WTC11 (cell line): ENCODE results near the gene INPP5A.

Experiments
- ARID4B ChIP-seq: sonication (generic); formaldehyde crosslinking; IDR thresholded peaks from 2 replicates; pipeline ENCODE4 v1.8.0; 2023; ENCODE audit warnings: missing genetic modification reagents, mild to moderate bottlenecking, borderline replicate concordance
- ATF2 ChIP-seq: sonication (generic); formaldehyde crosslinking; IDR thresholded peaks from 2 replicates; pipeline ENCODE4 v1.8.1; 2022; ENCODE audit warnings: low read depth, missing genetic modification reagents, borderline replicate concordance
- EMX1 ChIP-seq: fragments of 250-450 bp; sonication (Bioruptor Pico); IDR thresholded peaks from 2 replicates; pipeline ENCODE4 v1.8.0; 2021; ENCODE audit warnings: mild to moderate bottlenecking
- GABPB1 ChIP-seq: sonication (generic); formaldehyde crosslinking; IDR thresholded peaks from 2 replicates; pipeline ENCODE4 v1.8.1; 2023; ENCODE audit warnings: mild to moderate bottlenecking, missing genetic modification reagents
- IRF2 ChIP-seq: sonication (generic); formaldehyde crosslinking; IDR thresholded peaks from 2 replicates; pipeline ENCODE4 v1.8.0; 2022; ENCODE audit warnings: low read depth, missing genetic modification reagents, borderline replicate concordance
- JUN ChIP-seq: sonication (generic); formaldehyde crosslinking; IDR thresholded peaks from 2 replicates; pipeline ENCODE4 v1.8.0; 2023; ENCODE audit warnings: mild to moderate bottlenecking, missing genetic modification reagents
- KAT7 ChIP-seq: sonication (generic); formaldehyde crosslinking; IDR thresholded peaks from 2 replicates; pipeline ENCODE4 v1.8.1; 2023; ENCODE audit warnings: missing genetic modification reagents, mild to moderate bottlenecking, borderline replicate concordance
- NR2C2 ChIP-seq: sonication (generic); formaldehyde crosslinking; IDR thresholded peaks from 2 replicates; pipeline ENCODE4 v1.8.0; 2022; ENCODE audit warnings: mild to moderate bottlenecking, missing genetic modification reagents
- PRDM15 ChIP-seq: sonication (generic); formaldehyde crosslinking; IDR thresholded peaks from 2 replicates; pipeline ENCODE4 v1.8.0; 2022; ENCODE audit warnings: missing genetic modification reagents
- TEAD1 ChIP-seq: sonication (generic); formaldehyde crosslinking; IDR thresholded peaks from 2 replicates; pipeline ENCODE4 v1.8.0; 2022; ENCODE audit warnings: mild to moderate bottlenecking, missing genetic modification reagents
- TEAD4 ChIP-seq: sonication (generic); formaldehyde crosslinking; IDR thresholded peaks from 2 replicates; pipeline ENCODE4 v1.8.0; 2022; ENCODE audit warnings: mild to moderate bottlenecking, missing genetic modification reagents
- USF2 ChIP-seq: sonication (generic); formaldehyde crosslinking; IDR thresholded peaks from 2 replicates; pipeline ENCODE4 v1.8.1; 2023; ENCODE audit warnings: mild to moderate bottlenecking, missing genetic modification reagents, moderate library complexity
- ZBTB43 ChIP-seq: sonication (generic); formaldehyde crosslinking; IDR thresholded peaks from 2 replicates; pipeline ENCODE4 v1.8.1; 2023; ENCODE audit warnings: mild to moderate bottlenecking, missing genetic modification reagents
- ZNF512 ChIP-seq: sonication (generic); formaldehyde crosslinking; IDR thresholded peaks from 2 replicates; pipeline ENCODE4 v1.8.1; 2022; ENCODE audit warnings: missing genetic modification reagents, borderline replicate concordance

- TF ChIP-seq ZNF512 (CRISPR knock-in tag) = no peak
- TF ChIP-seq NR2C2 (CRISPR knock-in tag) = no peak
- no peak for TF ChIP-seq EMX1 (CRISPR knock-in tag)
- TF ChIP-seq GABPB1 (CRISPR knock-in tag) = no peak
- TF ChIP-seq TEAD4 (CRISPR knock-in tag) = no peak
- no peak for TF ChIP-seq ZBTB43 (CRISPR knock-in tag)
- no peak for TF ChIP-seq IRF2 (CRISPR knock-in tag)
- no peak for TF ChIP-seq TEAD1 (CRISPR knock-in tag)
- TF ChIP-seq ARID4B (CRISPR knock-in tag) = no peak
- no peak for TF ChIP-seq USF2 (CRISPR knock-in tag)
- TF ChIP-seq ATF2 = no peak
- no peak for TF ChIP-seq JUN
- no peak for TF ChIP-seq KAT7 (CRISPR knock-in tag)
- no peak for TF ChIP-seq PRDM15
These were observed 71.1 kb downstream of the INPP5A start for GRCh38 chr10:132608511-132609195.
